ENCODE measurements around the gene TLR10. TPM values are rescaled to one million over a fixed set of nuclear protein-coding genes. Genes with fewer than 3 reads are reported as not detected.
"Not testable (repeated sequence)": the region's sequence is repeated elsewhere in the genome, so short reads cannot be mapped to it uniquely, and the experiment has no call there.

The TLR10 gene
- total RNA-seq, 2 donors from 2014 or later, result 1.1 TPM; not detected in 1

- DNase-seq (no peak), ATAC-seq (no peak)
- H3K4me3 Mint-ChIP-seq, result no peak overlapping the region
- no peaks in the 10 kb centered on the region for H3K27me3 Mint-ChIP-seq
- peaks cover 2% of the 10 kb centered on the region for H3K4me1 Mint-ChIP-seq
- no peaks in the 10 kb centered on the region for H3K9me3 ChIP-seq (ENCODE audit: control insufficient read depth, low read length, poor library complexity, severe bottlenecking)
- peaks cover 2% of the 10 kb centered on the region for H3K36me3 Mint-ChIP-seq (ENCODE audit: low read depth)
- H3K27ac Mint-ChIP-seq, result no peak overlapping the region
Measured at GRCh38 chr4:38787693-38788092, 4.9 kb upstream of the TLR10 start.

DNA sequence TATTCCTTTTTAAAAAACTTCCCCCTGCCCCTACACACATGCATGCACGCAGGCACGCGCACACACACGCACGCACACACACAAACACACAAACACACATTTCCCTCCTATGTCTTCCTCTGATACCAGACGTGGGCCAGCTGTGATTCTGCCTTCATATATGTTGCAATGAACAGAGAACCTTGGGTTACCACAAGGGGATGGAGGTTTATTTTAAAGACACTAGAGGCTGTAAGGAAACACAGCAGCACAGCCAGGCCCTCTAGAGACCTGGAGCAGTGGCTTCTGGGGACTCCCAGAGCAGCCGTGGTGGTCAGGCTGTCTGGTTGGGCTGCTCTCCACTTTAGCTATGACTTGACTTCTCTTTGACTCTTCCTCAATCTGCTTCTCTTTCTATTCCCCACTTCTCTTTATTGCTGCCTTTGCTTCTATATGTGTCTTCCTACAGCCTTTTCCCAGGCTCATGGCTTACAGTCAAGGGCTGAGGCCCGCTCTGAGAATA, 3.2 kb upstream of the TLR10 start:
- Mint-ChIP-seq H3K4me3 (no peak overlapping the region), H3K27ac (no peak overlapping the region), H3K4me1 (peaks cover 4% of the 10 kb centered on the region), H3K27me3 (no peaks in the 10 kb centered on the region), H3K36me3 (ENCODE audit: low read depth) (peaks cover 2% of the 10 kb centered on the region)
- H3K9me3 ChIP-seq (ENCODE audit: control insufficient read depth, low read length, poor library complexity, severe bottlenecking), result no peaks in the 10 kb centered on the region
- DNase-seq (no peak), ATAC-seq (peak; percentile 14)

GRCh38 chr4:38785041-38785790, 2.4 kb upstream of the TLR10 start:
- no peaks in the 10 kb centered on the region for H3K27me3 Mint-ChIP-seq
- H3K36me3 Mint-ChIP-seq (ENCODE audit: low read depth), result peaks cover 2% of the 10 kb centered on the region
- no peak for ATAC-seq
- no peaks in the 10 kb centered on the region for H3K9me3 ChIP-seq (ENCODE audit: control insufficient read depth, low read length, poor library complexity, severe bottlenecking)
- DNase-seq, result no peak
- H3K27ac Mint-ChIP-seq, result no peak overlapping the region
- no peak overlapping the region for H3K4me3 Mint-ChIP-seq
- peaks cover 4% of the 10 kb centered on the region for H3K4me1 Mint-ChIP-seq

GRCh38 chr4:38784141-38784540, 1.4 kb upstream of the TLR10 start:
- ATAC-seq, result no peak
- Mint-ChIP-seq H3K27ac (no peak overlapping the region), H3K4me1 (peaks cover 7% of the 10 kb centered on the region), H3K36me3 (ENCODE audit: low read depth) (peaks cover 5% of the 10 kb centered on the region), H3K27me3 (peaks cover 5% of the 10 kb centered on the region), H3K4me3 (no peak overlapping the region)
- DNase-seq, result no peak
- no peaks in the 10 kb centered on the region for H3K9me3 ChIP-seq (ENCODE audit: control insufficient read depth, low read length, poor library complexity, severe bottlenecking)

DNA sequence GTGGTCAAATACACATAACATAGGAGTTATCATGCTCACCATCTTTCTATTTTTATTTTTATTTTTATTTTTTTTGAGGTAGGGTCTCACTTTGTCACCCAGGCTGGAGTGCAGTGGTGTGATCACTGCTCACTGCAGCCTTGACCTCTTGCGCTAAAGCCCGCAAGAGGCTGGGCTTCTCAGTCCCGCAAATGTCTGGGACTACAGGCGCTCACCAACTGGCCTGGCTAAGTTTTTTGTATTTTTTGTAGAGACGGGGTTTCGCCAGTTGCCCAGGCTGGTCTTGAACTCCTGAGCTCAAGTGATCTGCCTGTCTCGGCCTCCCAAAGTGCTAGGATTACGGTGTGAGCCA, 295 bp upstream of the TLR10 start:
- DNase-seq, result no peak
- Mint-ChIP-seq H3K27ac (no peak overlapping the region), H3K36me3 (ENCODE audit: low read depth) (peaks cover 5% of the 10 kb centered on the region)

GRCh38 chr4:38781854-38782261, 932 bp downstream of the TLR10 start:
- Mint-ChIP-seq H3K27me3 (peaks cover 5% of the 10 kb centered on the region), H3K4me1 (peaks cover 7% of the 10 kb centered on the region), H3K4me3 (no peak overlapping the region), H3K27ac (no peak overlapping the region), H3K36me3 (ENCODE audit: low read depth) (peaks cover 5% of the 10 kb centered on the region)
- ATAC-seq (no peak), DNase-seq (no peak)
- H3K9me3 ChIP-seq (ENCODE audit: control insufficient read depth, low read length, poor library complexity, severe bottlenecking), result no peaks in the 10 kb centered on the region

More for the DNA sequence above, 295 bp upstream of the TLR10 start:
- H3K9me3 ChIP-seq (ENCODE audit: control insufficient read depth, low read length, poor library complexity, severe bottlenecking), result no peaks in the 10 kb centered on the region
- Mint-ChIP-seq H3K4me3 (no peak overlapping the region), H3K4me1 (peaks cover 7% of the 10 kb centered on the region), H3K27me3 (peaks cover 5% of the 10 kb centered on the region)
- no peak for ATAC-seq

DNA sequence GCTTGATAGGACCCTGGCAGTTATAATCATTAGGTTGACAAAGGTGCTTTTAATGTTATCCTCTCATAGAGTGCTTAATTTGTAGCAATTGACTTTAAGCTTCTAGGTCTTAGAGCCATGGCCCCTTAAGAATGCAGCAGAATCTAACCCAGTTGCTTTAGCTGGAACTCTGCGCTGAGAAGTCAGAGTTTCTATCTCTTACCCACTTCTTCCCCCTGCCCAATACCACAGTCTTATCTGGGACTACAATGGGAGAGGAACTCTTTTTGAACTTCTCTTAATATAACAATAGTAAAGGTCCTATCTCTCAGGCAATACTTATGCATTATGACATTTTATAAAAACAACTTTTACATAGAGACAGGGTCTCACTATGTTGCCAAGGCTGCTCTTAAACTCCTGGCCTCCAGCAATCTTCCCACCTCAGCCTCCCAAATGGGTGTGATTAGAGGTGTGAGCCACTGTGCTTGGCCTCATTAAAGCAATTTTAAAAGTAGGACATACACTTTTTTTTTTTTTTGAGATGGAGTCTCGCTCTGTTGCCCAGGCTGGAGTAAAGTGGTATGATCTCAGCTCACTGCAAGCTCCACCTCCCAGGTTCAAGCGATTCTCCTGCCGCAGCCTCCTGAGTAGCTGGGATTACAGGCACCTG, 1.8 kb downstream of the TLR10 start:
- H3K4me1 Mint-ChIP-seq, result peaks cover 7% of the 10 kb centered on the region
- no peak overlapping the region for H3K4me3 Mint-ChIP-seq
- DNase-seq, result no peak
- peaks cover 3% of the 10 kb centered on the region for H3K36me3 Mint-ChIP-seq (ENCODE audit: low read depth)
- peaks cover 5% of the 10 kb centered on the region for H3K27me3 Mint-ChIP-seq
- no peak overlapping the region for H3K27ac Mint-ChIP-seq
- ATAC-seq, result no peak
- H3K9me3 ChIP-seq (ENCODE audit: control insufficient read depth, low read length, poor library complexity, severe bottlenecking), result no peaks in the 10 kb centered on the region

DNA sequence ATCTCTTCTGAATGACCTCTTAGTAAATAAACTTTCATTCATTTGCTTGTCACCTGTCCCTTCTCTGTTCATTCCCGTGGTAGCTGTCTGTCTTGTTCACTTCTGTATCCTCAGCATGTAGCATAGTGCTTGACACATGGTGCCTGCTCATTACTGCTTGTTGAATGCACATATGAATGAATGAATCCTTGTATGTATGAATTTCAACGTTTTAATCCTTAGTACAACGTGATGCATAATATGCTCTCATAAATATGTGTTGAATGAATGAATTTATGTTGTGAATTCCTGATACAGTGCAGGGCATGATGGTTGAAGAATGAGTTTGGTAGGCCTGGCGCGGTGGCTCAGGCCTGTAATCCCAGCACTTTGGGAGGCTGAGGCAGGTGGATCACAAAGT, 3.0 kb downstream of the TLR10 start:
- H3K27ac Mint-ChIP-seq, result no peak overlapping the region
- H3K4me1 Mint-ChIP-seq, result peaks cover 7% of the 10 kb centered on the region

GRCh38 chr4:38777925-38778324, 4.9 kb downstream of the TLR10 start:
- not testable (repeated sequence) for ATAC-seq; H3K27ac Mint-ChIP-seq; H3K9me3 ChIP-seq (ENCODE audit: control insufficient read depth, low read length, poor library complexity, severe bottlenecking); H3K4me1 Mint-ChIP-seq; H3K4me3 Mint-ChIP-seq; DNase-seq; H3K27me3 Mint-ChIP-seq; H3K36me3 Mint-ChIP-seq (ENCODE audit: low read depth)

More for the DNA sequence above, 3.0 kb downstream of the TLR10 start:
- H3K27me3 Mint-ChIP-seq, result peaks cover 5% of the 10 kb centered on the region
- DNase-seq (no peak), ATAC-seq (no peak)
- H3K4me3 Mint-ChIP-seq, result no peak overlapping the region
- peaks cover 3% of the 10 kb centered on the region for H3K36me3 Mint-ChIP-seq (ENCODE audit: low read depth)
- no peaks in the 10 kb centered on the region for H3K9me3 ChIP-seq (ENCODE audit: control insufficient read depth, low read length, poor library complexity, severe bottlenecking)

- H3K9me3 ChIP-seq (ENCODE audit: control insufficient read depth, low read length, poor library complexity, severe bottlenecking), result no peaks in the 10 kb centered on the region
- DNase-seq (no peak), ATAC-seq (no peak)
- Mint-ChIP-seq H3K4me3 (no peak overlapping the region), H3K4me1 (peaks cover 3% of the 10 kb centered on the region), H3K36me3 (ENCODE audit: low read depth) (peaks cover 5% of the 10 kb centered on the region), H3K27ac (no peak overlapping the region), H3K27me3 (peaks cover 5% of the 10 kb centered on the region)
Measured at GRCh38 chr4:38775326-38775725, 7.5 kb downstream of the TLR10 start.

DNA sequence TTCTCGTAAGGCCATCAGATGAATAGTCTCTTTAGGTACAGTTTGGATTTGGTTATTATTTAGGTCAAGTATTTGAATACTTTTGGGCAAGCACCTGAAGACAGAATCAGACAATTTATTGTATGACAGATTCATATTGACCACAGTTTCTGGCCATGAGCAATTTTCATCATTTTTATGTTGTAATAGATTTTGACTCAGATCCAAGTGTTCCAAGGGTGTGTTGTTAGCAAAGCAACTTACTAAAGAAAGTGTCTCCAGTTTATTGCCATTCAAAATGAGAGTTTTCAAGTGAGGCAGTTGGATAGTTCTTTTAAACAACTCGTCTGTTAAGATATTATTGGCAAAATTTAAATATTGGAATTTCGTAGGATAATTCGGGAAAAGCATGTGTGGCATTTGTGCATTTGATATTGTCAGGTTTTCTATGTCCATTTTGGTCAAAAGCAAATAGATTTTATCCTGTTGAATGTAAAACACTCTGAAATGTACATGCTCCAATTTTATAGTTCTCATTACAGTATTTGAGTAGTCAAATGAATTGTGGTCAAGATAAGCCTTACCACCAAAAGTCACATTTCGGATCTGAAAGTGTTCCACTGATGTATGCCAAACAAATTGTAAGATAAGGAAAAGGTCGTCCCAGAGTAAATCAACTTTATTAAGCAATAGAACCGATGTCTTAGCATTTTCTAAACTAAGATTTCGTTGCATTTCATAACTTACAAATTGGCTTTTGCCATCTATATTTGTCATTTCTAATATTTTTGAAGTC, 8.4 kb downstream of the TLR10 start:
- Mint-ChIP-seq H3K4me3 (no peak overlapping the region), H3K36me3 (ENCODE audit: low read depth) (peaks cover 2% of the 10 kb centered on the region), H3K27me3 (no peaks in the 10 kb centered on the region), H3K4me1 (no peaks in the 10 kb centered on the region), H3K27ac (no peak overlapping the region)
- H3K9me3 ChIP-seq (ENCODE audit: control insufficient read depth, low read length, poor library complexity, severe bottlenecking), result no peaks in the 10 kb centered on the region
- DNase-seq, result no peak
- no peak for ATAC-seq

- not testable (repeated sequence) for H3K9me3 ChIP-seq (ENCODE audit: control insufficient read depth, low read length, poor library complexity, severe bottlenecking); ATAC-seq; H3K27ac Mint-ChIP-seq; H3K4me1 Mint-ChIP-seq; H3K36me3 Mint-ChIP-seq (ENCODE audit: low read depth); DNase-seq; H3K27me3 Mint-ChIP-seq; H3K4me3 Mint-ChIP-seq
Measured at GRCh38 chr4:38770281-38770680, 12.5 kb downstream of the TLR10 start.

GRCh38 chr4:38769857-38770256, 12.9 kb downstream of the TLR10 start:
- no peaks in the 10 kb centered on the region for H3K9me3 ChIP-seq (ENCODE audit: control insufficient read depth, low read length, poor library complexity, severe bottlenecking)
- DNase-seq (no peak), ATAC-seq (no peak)
- no peaks in the 10 kb centered on the region for H3K27me3 Mint-ChIP-seq
- no peak overlapping the region for H3K4me3 Mint-ChIP-seq
- no peak overlapping the region for H3K27ac Mint-ChIP-seq
- no peaks in the 10 kb centered on the region for H3K4me1 Mint-ChIP-seq
- H3K36me3 Mint-ChIP-seq (ENCODE audit: low read depth), result peaks cover 2% of the 10 kb centered on the region

Measured in T-helper 17 cell (primary cell).